Uterus (tissue), 2 donors: Measurements from ENCODE around the gene MICAL2.

Experiments
- POLR2A ChIP-seq, 2 donors: fragments of 450-650 bp; IDR thresholded peaks; one replicate each; pipeline ENCODE4 v1.6.1; 2016; ENCODE audit warnings: antibody characterized with exemption in 2 of 2, mild to moderate bottlenecking in 1 of 2, moderate library complexity in 1 of 2
- TF ChIP-seq, protein P1 (sequence below), 4 experiments: fragments of 200-600 bp in 2 of 4; fragments of 450-650 bp in 2 of 4; sonication (generic) in 2 of 4; IDR thresholded peaks; one replicate each; pipeline ENCODE4 v1.5.1; 2016 to 2019; ENCODE audit warnings: antibody characterized with exemption in 4 of 4, mild to moderate bottlenecking in 2 of 4, moderate library complexity in 1 of 4

DNA sequence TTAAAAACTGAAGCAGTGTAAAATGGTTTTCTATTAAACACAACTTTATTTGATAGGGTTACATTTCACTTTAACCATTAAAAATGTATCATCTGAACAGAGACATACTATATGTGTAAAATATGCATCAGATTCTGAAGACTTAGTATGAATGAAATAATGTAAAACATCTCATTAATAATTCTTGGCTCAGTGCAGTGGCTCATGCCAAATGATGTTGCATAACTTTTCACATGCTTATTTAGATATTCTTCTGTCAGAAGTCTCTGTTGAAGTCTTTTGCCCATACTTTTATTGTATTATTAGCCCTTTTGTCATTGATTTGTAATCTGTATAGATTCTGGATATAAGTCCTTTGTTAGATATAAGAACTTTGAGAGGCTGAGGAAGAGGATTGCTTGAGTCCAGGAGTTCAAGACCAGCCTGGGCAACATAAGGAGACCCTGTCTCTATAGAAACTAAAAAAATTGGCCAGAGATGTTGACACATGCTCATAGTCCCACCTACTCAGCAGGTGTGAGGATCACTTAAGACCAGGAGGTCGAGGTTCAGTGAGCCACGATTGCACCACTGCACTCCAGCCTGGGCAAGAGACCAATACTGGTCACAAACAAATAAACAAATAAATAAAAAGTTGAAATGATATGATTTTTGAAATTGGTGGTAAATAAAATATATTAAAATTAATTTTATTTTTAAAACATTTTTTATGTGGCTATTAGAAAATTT is 193.2 kb downstream of the MICAL2 start:
- TF ChIP-seq, protein P1, sequence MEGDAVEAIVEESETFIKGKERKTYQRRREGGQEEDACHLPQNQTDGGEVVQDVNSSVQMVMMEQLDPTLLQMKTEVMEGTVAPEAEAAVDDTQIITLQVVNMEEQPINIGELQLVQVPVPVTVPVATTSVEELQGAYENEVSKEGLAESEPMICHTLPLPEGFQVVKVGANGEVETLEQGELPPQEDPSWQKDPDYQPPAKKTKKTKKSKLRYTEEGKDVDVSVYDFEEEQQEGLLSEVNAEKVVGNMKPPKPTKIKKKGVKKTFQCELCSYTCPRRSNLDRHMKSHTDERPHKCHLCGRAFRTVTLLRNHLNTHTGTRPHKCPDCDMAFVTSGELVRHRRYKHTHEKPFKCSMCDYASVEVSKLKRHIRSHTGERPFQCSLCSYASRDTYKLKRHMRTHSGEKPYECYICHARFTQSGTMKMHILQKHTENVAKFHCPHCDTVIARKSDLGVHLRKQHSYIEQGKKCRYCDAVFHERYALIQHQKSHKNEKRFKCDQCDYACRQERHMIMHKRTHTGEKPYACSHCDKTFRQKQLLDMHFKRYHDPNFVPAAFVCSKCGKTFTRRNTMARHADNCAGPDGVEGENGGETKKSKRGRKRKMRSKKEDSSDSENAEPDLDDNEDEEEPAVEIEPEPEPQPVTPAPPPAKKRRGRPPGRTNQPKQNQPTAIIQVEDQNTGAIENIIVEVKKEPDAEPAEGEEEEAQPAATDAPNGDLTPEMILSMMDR (IDR thresholded peaks at IDR 0.05) = no peak
- TF ChIP-seq POLR2A (IDR thresholded peaks at IDR 0.05) = no peak
